C4-2B (cell line): ENCODE data around the gene GEMIN4.
A peak's percentile ranks its signal among the peaks of the same experiment; 100 is the strongest.
"Not testable (repeated sequence)": the region's sequence is repeated elsewhere in the genome, so short reads cannot be mapped to it uniquely, and the experiment has no call there.

Experiments
- H3K27ac ChIP-seq: fragments of 450-650 bp; 2 replicates; pipeline ENCODE4 v1.5.1; 2017
- CTCF ChIP-seq: fragments of 450-650 bp; conservative IDR thresholded peaks from 2 replicates; pipeline ENCODE4 v1.5.1; 2017; ENCODE audit warnings: mild to moderate bottlenecking
- ZFX ChIP-seq: fragments of 450-650 bp; IDR thresholded peaks from 2 replicates; pipeline ENCODE4 v1.6.1; 2017

The GEMIN4 gene

DNA sequence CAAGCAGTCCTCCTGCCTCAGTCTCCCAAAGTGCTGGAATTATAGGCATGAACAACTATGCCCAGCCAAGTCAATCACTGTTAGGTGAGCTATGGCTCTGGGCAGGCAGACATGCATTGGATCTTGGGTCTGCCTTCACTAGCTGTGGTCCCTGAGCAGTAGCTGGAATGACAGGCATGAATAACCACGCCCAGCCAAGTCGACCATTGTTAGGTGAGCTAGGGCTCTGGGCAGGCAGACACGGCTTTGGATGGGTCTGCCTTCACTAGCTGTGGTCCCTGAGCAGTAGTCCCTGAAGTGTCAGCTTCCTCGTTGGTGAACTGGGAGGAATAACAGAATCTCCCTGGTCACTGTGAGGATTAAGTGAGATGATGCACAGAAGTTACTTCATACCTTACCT lies 36.5 kb upstream of the GEMIN4 start:
- TF ChIP-seq CTCF: no peak
- no peak for TF ChIP-seq ZFX
- H3K27ac ChIP-seq: no peak overlapping the region

GRCh38 chr17:787641-788221 lies 35.7 kb upstream of the GEMIN4 start:
- TF ChIP-seq CTCF (no peak), ZFX (no peak)
- no peak overlapping the region for H3K27ac ChIP-seq

DNA sequence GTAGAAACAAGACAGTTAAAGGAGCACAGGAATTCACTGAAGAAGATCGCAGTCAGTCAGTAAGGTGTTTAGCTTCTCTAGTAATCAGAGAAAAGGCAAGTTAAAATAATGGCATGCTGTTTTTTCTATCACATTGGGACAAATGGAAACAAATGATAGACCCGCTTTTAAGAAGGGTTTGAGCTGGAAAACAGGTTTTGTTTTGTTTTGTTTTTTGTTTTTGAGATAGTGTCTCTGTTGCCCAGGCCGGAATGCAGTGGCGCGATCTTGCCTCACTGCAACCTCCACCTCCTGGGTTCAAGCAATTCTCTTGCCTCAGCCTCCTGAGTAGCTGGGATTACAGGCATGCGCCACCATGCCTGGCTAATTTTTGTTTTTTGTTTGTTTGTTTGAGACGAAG lies 33.8 kb upstream of the GEMIN4 start:
- not testable (repeated sequence) for H3K27ac ChIP-seq

DNA sequence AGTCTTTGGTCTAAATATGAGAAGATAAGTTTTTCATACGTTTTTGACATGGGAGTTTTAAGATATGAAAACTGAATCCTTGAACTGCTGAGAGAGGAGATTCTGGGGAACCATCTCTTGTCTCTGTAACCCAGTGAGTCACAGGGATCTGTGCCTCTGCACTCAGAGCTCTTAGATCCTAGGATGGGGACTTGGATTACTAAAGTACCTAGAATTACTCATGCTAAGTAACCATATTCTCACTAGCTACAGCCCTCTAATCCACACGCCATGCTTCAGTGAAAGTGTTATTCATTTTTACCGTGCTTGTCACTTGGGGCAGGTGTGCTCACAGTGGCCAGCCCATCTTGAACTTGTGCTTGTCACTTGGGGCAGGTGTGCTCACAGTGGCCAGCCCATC lies 32.1 kb upstream of the GEMIN4 start:
- no peak overlapping the region for H3K27ac ChIP-seq

DNA sequence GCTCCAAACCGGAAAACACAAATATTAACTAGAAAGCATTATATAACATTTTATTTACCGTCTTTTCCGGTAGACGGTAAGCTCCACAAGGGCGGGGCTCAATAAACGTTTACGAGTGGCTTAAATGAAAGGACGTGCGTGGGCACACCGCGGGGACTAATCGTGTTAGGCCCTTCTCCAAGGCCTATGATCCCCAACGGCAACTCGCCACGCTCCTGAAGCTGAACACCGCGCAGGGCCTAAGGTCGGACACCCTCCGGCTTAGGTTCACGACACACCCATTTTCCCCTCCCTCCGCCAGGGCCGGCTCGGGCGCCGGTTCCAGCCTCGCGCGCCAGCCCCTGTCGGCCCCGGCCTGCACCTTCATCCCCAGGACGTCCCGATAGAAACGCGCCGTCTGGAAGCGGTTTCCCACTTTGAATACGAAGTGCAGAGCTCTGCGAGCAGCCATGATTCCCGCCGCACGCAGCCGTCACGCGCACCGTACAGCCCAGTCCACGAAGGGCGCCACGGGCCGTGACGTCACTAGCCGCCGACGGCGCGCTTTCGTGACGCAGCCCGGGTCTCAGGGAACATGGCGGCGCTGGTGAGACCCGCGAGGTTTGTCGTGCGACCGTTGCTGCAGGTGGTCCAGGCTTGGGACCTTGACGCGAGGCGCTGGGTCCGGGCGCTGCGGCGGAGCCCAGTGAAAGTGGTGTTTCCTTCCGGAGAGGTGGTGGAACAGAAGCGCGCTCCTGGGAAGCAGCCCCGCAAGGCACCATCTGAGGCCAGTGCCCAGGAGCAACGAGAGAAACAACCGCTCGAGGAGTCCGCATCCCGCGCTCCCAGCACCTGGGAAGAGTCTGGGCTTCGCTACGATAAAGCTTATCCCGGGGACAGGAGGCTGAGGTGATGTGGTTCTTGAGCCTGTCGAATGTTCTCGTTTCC lies 30.0 kb upstream of the GEMIN4 start, which contains the start of the genes GLOD4 and MRM3:
Gene GLOD4 (minus strand): TSS at position 476 of the 927 bp plus-strand sequence. CDS start 25 bp downstream, at position 451.
Gene MRM3 (plus strand): TSS at position 549 of the 927 bp plus-strand sequence. CDS start 26 bp downstream, at position 575.
- peak within 1 kb of the TSS; percentile 95 for H3K27ac ChIP-seq
- TF ChIP-seq CTCF (no peak), ZFX (peak; percentile 90)

More for the DNA sequence above, 32.1 kb upstream of the GEMIN4 start:
- TF ChIP-seq CTCF: no peak
- TF ChIP-seq ZFX: no peak

DNA sequence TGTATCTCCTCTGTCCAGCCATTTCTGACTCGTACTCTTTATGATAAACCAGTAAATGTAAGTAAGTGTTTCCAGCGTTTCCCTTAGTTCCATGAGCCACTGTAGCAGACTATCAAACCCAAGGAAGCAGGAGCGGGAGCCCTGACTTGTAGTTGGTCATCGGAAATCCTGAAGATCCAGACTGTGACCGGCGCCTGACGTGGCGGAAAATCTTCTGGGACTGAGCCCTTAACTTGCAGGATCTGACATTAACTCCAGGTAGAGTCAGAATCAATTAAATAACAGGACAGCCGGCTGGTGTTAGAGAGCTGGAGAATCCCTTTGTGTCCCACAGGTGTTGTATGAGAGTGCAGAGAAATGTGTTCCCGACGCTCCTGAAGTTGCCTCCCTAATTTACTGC lies 26.0 kb upstream of the GEMIN4 start:
- TF ChIP-seq ZFX (no peak), CTCF (no peak)
- H3K27ac ChIP-seq: no peak overlapping the region

DNA sequence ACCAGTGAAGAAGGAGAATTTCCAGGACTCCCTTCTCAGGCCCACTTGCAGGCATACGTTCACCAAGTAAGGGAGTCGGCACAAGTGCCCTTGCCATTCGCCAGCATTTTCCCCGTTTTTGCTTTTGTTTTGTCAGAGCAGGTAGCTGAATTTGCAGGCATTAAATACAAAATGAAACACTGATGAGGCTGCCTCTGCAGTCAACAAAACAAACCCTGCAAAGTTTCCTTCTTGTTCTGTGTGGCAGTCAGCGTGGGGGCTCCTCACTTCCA lies 22.2 kb upstream of the GEMIN4 start:
- no peak overlapping the region for H3K27ac ChIP-seq
- TF ChIP-seq ZFX (no peak), CTCF (no peak)
